Ecto neural progenitor cell (in vitro differentiated cells): ENCODE results near the gene GTPBP6.
A peak's percentile ranks its signal among the peaks of the same experiment; 100 is the strongest.
"Not testable (repeated sequence)": the region's sequence is repeated elsewhere in the genome, so short reads cannot be mapped to it uniquely, and the experiment has no call there.

ENCODE experiments used
- DNase-seq: peaks from one replicate; pipeline ENCODE4 v3.0.0-alpha.2; 2018; ENCODE audit warnings: low spot score

Gene GTPBP6

GRCh38 chrX:292900-293897, 25.4 kb downstream of the GTPBP6 start:
- DNase-seq, result no peak

GRCh38 chrX:291411-291901, 27.1 kb downstream of the GTPBP6 start:
- DNase-seq, result no peak

DNA sequence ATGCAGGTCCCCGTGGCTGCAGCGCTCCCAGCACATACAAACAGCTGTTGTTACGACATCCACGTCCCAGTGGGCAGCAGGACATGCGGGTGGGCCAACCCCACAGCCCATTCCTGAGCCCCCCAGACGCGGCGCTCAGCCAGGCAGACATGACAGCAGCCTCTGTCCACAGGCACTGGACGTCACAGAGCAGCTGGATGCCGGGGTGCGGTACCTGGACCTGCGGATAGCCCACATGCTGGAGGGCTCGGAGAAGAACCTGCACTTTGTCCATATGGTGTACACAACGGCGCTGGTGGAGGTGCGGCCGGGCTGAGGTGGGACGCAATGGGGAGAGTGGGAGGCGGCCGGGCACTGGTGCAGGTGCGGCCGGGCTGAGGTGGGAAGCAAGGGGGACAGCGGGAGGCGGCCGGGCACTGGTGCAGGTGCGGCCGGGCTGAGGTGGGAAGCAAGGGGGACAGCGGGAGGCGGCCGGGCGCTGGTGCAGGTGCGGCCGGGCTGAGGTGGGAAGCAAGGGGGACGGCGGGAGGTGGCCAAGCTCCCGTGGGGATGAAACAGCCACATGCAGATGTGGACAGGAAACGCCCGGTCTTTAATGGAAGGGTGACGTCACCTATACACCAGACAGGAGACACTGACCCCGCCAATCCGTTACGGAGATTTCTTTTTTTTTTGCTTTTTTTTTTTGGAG, 28.0 kb downstream of the GTPBP6 start:
- DNase-seq, result no peak

DNA sequence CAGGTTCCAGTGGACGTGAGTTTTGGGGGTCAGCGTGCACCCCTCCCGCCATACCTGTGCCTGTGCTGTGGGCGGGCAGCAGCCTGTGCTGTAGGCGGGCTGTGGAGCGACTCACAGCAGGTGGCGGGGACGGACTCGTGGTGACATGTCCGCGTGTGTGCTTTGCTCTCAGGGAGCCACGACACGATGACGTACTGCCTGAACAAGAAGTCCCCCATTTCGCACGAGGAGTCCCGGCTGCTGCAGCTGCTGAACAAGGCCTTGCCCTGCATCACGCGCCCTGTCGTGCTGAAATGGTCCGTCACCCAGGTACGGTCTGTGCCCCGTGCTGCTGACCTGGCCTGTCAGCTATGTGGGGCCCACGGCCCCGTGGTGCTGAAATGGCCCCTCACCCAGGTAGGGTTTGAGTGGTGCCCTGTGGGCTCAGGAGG, 30.0 kb downstream of the GTPBP6 start:
- no peak for DNase-seq

- DNase-seq, result no peak
Observed at GRCh38 chrX:287670-288069, 30.9 kb downstream of the GTPBP6 start.

- DNase-seq, result no peak
Observed at GRCh38 chrX:285076-285677, 33.4 kb downstream of the GTPBP6 start.

DNA sequence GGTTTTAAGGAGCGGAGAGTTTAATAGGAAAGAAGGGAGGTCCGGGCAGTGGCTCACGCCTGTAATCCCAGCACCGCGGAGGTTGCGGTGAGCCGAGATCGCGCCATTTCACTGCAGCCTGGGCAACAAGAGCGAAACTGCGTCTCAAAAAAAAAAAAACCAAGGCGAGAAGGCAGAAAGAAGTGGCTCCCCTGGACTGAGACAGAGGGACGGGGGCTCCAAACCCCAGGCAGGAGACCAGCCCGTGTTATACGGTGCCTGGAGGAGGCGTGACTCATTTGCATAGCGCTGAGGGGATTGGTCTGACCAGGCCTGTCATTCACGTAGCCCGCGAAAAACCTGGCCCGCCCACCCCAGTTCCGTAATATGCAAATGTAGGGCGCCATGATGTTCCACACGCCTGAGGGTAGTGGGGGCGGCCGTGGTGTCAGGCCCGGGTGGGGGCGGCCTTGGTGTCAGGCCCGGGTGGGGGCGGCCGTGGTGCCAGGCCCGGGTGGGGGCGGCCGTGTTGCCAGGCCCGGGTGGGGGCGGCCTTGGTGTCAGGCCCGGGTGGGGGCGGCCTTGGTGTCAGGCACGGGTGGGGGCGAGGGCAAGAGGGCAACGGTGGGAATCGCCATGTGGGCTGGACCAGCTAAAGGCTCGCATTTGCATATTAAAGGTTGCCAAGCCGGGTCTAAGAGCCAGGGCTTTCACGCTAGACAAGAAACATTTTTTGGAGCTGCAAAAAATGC, 35.3 kb downstream of the GTPBP6 start:
- DNase-seq, result peak; percentile 95

DNA sequence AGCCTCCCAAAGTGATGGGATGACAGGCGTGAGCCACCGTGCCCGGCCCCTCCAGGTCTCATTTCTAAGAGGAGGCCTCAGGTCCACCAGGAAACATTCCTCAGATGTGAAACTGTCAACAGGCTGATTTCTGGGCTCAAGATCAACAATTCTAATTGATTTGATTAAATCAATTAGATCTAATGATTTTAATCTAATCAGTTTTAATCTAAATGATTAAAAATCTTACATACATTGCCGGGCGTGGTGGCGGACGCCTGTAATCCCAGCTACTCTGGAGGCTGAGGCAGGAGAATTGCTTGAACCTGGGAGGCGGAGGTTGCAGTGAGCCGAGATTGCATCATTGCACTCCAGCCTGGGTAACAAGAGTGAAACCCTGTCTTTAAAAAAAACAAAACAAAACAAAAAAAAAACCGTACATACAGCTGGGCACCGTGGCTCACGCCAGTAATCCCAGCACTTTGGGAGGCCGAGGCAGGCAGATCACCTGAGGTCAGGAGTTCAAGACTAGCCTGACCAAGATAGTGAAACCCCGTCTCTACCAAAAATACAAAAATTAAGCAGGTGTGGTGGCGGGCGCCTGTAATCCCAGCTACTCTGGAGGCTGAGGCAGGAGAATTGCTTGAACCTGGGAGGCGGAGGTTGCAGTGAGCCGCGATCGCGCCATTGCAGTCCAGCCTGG, 36.5 kb downstream of the GTPBP6 start:
- not testable (repeated sequence) for DNase-seq

DNA sequence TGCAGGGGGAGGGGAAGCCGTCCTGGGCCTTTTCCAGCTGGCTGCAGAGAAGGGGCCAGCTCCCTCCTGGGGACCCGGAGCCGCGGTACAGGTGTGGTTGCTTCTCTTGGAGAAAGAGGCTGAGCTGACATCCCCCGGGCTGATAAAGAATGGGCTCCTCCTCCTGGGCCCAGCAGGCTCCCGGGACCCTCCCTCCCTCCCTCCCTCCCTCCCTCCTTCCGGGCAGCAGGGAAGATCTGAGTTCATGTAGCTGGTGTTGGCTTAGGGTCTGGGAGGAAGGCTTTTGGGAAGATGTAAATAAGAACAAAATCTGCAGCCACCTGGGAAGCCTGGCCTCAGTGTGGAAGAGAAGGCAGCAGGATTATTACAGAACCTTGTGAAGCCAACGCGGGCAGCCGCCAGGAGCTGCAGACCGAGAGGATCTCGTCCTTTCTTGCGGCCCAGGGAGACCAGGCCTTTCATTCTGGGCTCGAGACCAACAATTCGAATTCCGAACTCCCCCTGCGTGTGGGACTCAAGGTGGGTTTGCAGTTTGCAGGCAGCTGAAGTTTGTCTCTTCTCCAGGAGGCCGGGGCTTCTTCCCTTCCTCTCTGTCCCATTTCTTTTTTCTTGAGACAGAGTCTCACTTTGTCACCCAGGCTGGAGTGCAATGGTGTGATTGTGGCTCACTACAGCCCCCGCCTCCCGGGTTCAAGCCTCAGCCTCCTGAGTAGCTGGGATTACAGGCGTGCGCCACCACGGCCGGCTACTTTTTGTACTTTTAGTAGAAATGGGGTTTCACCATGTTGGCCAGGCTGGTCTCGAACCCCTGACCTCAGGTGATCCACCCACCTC, 37.2 kb downstream of the GTPBP6 start, which contains the start of gene PLCXD1:
Gene PLCXD1 (plus strand): TSS at position 216 of the 834 bp plus-strand sequence. CDS start 2,807 bp downstream, outside the sequence.
- DNase-seq, result peak; percentile 87

- not testable (repeated sequence) for DNase-seq
Observed at GRCh38 chrX:280722-281121, 37.9 kb downstream of the GTPBP6 start.

DNA sequence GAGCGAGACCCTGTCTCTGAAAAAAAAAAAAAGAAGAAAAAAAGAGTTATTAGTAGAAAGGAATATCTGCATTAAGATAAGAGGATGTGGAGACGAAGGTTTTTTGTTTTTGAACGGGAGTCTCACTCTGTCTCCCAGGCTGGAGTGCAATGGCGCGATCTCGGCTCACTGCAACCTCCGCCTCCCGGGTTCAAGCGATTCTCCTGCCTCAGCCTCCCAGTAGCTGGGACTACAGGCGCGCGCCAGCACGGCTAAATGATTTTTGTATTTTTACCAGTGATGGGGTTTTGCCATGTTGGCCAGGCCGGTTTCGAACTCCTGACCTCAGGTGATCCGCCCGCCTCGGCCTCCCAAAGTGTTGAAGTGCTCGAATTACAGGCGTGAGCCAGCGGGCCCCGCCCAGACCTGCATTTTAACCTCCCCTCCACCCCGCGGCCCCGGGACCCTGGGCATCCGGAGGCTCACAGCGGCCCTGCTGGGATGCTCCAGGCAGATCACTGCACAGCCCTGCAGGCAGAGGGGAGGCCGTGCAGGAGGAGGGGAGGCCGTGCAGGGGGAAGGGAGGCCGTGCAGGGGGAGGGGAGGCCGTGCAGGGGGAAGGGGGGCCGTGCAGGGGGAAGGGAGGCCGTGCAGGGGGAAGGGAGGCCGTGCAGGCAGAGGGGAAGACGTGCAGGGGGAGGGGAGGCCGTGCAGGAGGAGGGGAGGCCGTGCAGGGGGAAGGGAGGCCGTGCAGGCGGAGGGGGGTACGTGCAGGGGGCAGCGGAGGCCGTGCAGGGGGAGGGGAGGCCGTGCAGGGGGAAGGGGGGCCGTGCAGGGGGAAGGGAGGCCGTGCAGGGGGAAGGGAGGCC, 38.6 kb downstream of the GTPBP6 start:
- not testable (repeated sequence) for DNase-seq

- no peak for DNase-seq
Observed at GRCh38 chrX:276581-277201, 41.9 kb downstream of the GTPBP6 start.

DNA sequence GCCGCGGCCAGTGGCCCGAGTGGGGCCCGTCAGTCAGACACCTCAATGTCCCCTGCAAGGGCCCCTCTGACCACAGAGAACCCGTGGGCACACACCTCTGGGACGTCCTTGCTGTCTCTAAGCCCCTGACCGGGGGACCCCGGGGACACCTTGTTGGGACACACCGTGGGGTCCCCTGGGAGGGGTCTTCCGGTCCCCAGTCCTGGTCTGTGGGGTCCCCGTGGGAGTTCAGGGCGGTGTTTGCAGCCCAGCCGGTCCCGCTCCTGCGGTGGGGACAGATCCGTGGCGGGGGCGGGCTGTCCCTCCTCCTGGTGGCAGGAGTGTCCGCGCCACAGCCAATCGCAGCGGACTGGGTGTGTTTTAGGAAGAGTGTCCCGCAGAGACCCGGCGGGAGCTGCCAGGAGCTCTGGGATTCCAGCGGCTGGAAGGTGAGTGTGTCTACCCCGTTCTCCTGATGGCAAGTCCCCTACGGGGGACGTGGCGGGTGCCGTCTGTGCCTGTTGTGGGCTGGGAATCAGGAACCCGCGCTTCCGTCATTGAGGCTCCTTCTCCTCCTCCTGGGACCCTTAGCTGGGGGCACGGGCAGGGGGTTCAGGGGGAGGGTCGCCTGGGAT, 42.5 kb downstream of the GTPBP6 start:
- peak; percentile 88 for DNase-seq

DNA sequence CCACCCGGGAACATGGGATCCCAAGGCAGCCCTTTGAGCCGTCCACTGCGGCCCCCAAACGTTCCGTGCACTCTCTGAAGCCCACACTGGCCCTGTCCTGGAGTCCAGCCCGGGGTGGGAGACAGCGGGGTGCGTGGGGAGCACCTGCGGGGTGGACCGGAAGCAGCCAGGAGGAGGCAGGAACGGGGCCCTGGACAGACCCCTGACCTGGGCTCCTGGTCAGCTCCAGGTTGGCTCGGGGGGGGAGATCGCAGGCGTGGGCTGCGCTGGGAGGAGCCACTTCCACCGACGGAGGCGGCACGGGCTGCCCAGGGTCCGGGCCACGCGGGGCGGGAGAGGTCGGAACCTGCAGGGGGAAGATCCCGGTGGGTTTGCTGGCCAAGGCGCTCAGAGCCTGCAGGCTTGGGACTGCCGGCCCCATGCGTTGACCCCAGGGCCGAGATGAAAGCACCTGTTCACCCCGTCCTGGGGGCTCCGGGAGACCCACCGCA, 43.1 kb downstream of the GTPBP6 start:
- peak; percentile 67 for DNase-seq

- DNase-seq, result peak; percentile 73
Observed at GRCh38 chrX:274904-275475, 43.6 kb downstream of the GTPBP6 start.

- no peak for DNase-seq
Observed at GRCh38 chrX:270848-271367, 47.7 kb downstream of the GTPBP6 start.

DNA sequence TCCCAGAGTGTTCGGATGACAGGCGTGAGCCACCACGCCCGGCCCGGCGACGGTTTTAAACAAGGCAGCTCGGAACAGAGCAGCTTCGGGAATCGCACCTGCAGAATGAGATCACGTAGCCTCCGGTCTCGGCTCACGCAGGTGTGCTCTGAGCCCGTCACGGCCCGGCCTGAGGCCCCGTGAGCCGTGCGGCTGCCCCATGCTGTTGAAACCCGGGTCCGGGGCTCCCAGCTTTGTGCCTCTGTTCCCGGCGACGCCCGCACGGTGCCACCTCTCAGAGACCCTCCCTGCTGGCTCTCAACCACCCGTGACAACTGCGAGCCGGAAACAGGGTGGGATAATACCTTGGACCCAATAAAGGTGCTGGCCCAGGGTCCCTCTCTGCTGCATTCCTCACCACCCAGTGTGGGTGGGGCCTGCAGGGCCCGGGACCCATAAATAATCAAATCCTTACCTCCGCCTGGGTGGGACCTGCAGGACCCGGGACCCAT, 50.8 kb downstream of the GTPBP6 start:
- no peak for DNase-seq
